ENCODE measurements around the gene CCDC71L. TPM values are rescaled to one million over a fixed set of nuclear protein-coding genes. Genes with fewer than 3 reads are reported as not detected.

Gene CCDC71L
- total and polyA plus RNA-seq, 2 donors (not counting 1 experiment from before 2014, with no cell fraction given): 11.7 to 29.5 TPM

GRCh38 chr7:106615808-106616707 is 44.9 kb downstream of the CCDC71L start:
- Histone ChIP-seq H3K4me1 (ENCODE audit: control insufficient read depth in 2 of 2, insufficient read depth in 2 of 2, low read length in 2 of 2) (no peaks in the 10 kb centered on the region), H3K4me2 (replicated peaks; ENCODE audit: low read depth, low read length, poor library complexity, severe bottlenecking) (no peak overlapping the region), H3K4me3 (ENCODE audit: control extremely low read depth in 1 of 5, extremely low read depth in 1 of 5, insufficient read depth in 1 of 5, low read depth in 2 of 5, low read length in 4 of 5) (no peak overlapping the region), H2AFZ (ENCODE audit: insufficient read depth, low read depth, low read length, poor library complexity, severe bottlenecking) (no peak overlapping the region), H3K79me2 (ENCODE audit: control insufficient read depth, insufficient read depth, low read length) (no peaks in the 10 kb centered on the region), H3K36me3 (replicated peaks in 1 of 2; ENCODE audit: control extremely low read depth in 1 of 2, control insufficient read depth in 1 of 2, extremely low read depth in 1 of 2, insufficient read depth in 2 of 2, low read length in 1 of 2) (no peaks in the 10 kb centered on the region), H3K9me3 (ENCODE audit: control extremely low read depth in 1 of 3, control insufficient read depth in 2 of 3, insufficient read depth in 1 of 3, low read length in 2 of 3) (no peaks in the 10 kb centered on the region), H3K27me3 (replicated peaks in 1 of 4; ENCODE audit: control extremely low read depth in 1 of 4, control insufficient read depth in 3 of 4, insufficient read depth in 4 of 4, low read length in 3 of 4) (no peaks in the 10 kb centered on the region), H3K27ac (ENCODE audit: low read length in 2 of 2) (no peak overlapping the region), H3K9ac (ENCODE audit: low read length) (no peak overlapping the region), H4K20me1 (ENCODE audit: control insufficient read depth, insufficient read depth, low read length, poor library complexity, severe bottlenecking) (no peaks in the 10 kb centered on the region)
- ChIA-PET CTCF (no interaction called here), POLR2A (no interaction called here)
- Mint-ChIP-seq H3K27me3 (no peaks in the 10 kb centered on the region), H3K9me3 (ENCODE audit: insufficient read depth) (no peaks in the 10 kb centered on the region), H3K4me1 (no peaks in the 10 kb centered on the region), H3K27ac (no peak overlapping the region), H3K4me3 (no peak overlapping the region)
- DNase-seq (no peak), ATAC-seq (ENCODE audit: low read depth) (no peak)
- intact Hi-C loops (cut with micrococcal nuclease): no loop called here
- WGBS (ENCODE audit: insufficient coverage): 100% methylated on average over 3 of the region's 3 CpGs
- no peak for TF ChIP-seq EZH2 (IDR thresholded peaks at IDR 0.05; ENCODE audit: borderline replicate concordance, insufficient read depth, low read depth, low read length, poor library complexity, severe bottlenecking)
- TF ChIP-seq, protein P1, sequence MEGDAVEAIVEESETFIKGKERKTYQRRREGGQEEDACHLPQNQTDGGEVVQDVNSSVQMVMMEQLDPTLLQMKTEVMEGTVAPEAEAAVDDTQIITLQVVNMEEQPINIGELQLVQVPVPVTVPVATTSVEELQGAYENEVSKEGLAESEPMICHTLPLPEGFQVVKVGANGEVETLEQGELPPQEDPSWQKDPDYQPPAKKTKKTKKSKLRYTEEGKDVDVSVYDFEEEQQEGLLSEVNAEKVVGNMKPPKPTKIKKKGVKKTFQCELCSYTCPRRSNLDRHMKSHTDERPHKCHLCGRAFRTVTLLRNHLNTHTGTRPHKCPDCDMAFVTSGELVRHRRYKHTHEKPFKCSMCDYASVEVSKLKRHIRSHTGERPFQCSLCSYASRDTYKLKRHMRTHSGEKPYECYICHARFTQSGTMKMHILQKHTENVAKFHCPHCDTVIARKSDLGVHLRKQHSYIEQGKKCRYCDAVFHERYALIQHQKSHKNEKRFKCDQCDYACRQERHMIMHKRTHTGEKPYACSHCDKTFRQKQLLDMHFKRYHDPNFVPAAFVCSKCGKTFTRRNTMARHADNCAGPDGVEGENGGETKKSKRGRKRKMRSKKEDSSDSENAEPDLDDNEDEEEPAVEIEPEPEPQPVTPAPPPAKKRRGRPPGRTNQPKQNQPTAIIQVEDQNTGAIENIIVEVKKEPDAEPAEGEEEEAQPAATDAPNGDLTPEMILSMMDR (IDR thresholded peaks at IDR 0.05): no peak

DNA sequence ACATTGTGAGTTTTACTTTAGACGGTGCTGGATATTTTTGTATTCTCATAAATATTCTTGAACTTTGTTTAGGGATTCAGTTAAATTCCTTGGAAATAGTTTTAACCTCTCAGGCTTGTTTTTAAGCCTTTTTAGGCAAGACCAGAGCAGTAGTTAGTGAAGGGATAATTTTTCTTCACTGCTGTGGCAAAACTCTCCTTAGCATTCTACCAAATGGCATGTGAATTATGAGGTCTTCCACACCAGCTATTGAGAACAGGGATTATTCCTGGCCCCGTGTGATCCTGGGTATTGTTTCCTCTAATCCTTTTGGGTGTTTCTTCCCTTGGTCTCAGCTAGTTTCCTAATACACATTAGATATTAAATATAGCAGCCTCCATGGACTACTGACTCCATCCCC is 46.2 kb downstream of the CCDC71L start:
- Histone ChIP-seq H3K4me2 (replicated peaks; ENCODE audit: low read depth, low read length, poor library complexity, severe bottlenecking) (no peak overlapping the region), H3K4me3 (ENCODE audit: control extremely low read depth in 1 of 5, extremely low read depth in 1 of 5, insufficient read depth in 1 of 5, low read depth in 2 of 5, low read length in 4 of 5) (no peak overlapping the region), H2AFZ (ENCODE audit: insufficient read depth, low read depth, low read length, poor library complexity, severe bottlenecking) (no peak overlapping the region), H3K27me3 (replicated peaks in 1 of 4; ENCODE audit: control extremely low read depth in 1 of 4, control insufficient read depth in 3 of 4, insufficient read depth in 4 of 4, low read length in 3 of 4) (no peaks in the 10 kb centered on the region), H3K4me1 (ENCODE audit: control insufficient read depth in 2 of 2, insufficient read depth in 2 of 2, low read length in 2 of 2) (no peaks in the 10 kb centered on the region), H3K79me2 (ENCODE audit: control insufficient read depth, insufficient read depth, low read length) (no peaks in the 10 kb centered on the region), H4K20me1 (ENCODE audit: control insufficient read depth, insufficient read depth, low read length, poor library complexity, severe bottlenecking) (no peaks in the 10 kb centered on the region), H3K27ac (ENCODE audit: low read length in 2 of 2) (no peak overlapping the region), H3K9ac (ENCODE audit: low read length) (no peak overlapping the region), H3K9me3 (ENCODE audit: control extremely low read depth in 1 of 3, control insufficient read depth in 2 of 3, insufficient read depth in 1 of 3, low read length in 2 of 3) (no peaks in the 10 kb centered on the region), H3K36me3 (replicated peaks in 1 of 2; ENCODE audit: control extremely low read depth in 1 of 2, control insufficient read depth in 1 of 2, extremely low read depth in 1 of 2, insufficient read depth in 2 of 2, low read length in 1 of 2) (no peaks in the 10 kb centered on the region)
- no peak overlapping the region for H3K27ac Mint-ChIP-seq
- TF ChIP-seq, protein P1 (IDR thresholded peaks at IDR 0.05): no peak
- TF ChIP-seq EZH2 (IDR thresholded peaks at IDR 0.05; ENCODE audit: borderline replicate concordance, insufficient read depth, low read depth, low read length, poor library complexity, severe bottlenecking): no peak
- no CpG with 5 or more reads among the region's 2 CpGs for WGBS (ENCODE audit: insufficient coverage)
- CTCF ChIA-PET: no interaction called here
- no peaks in the 10 kb centered on the region for H3K27me3 Mint-ChIP-seq
- ATAC-seq (ENCODE audit: low read depth): no peak
- DNase-seq: no peak
- POLR2A ChIA-PET: no interaction called here
- H3K4me3 Mint-ChIP-seq: no peak overlapping the region
- H3K4me1 Mint-ChIP-seq: no peaks in the 10 kb centered on the region
- intact Hi-C loops (cut with micrococcal nuclease): no loop called here
- H3K9me3 Mint-ChIP-seq (ENCODE audit: insufficient read depth): no peaks in the 10 kb centered on the region
